ENCODE data around the gene PADI1. TPM values are rescaled to one million over a fixed set of nuclear protein-coding genes. Genes with fewer than 3 reads are reported as not detected.
A peak's percentile ranks its signal among the peaks of the same experiment; 100 is the strongest.

The PADI1 gene
- total RNA-seq, 4 donors from 2014 or later = not detected

- Histone ChIP-seq H3K4me1 (no peaks in the 10 kb centered on the region), H3K4me3 (no peak overlapping the region), H3K9me3 (no peaks in the 10 kb centered on the region), H3K27ac (no peak overlapping the region), H3K36me3 (no peaks in the 10 kb centered on the region), H3K27me3 (no peaks in the 10 kb centered on the region)
- TF ChIP-seq CTCF (IDR thresholded peaks at IDR 0.05) = no peak
- no peak for TF ChIP-seq POLR2A (IDR thresholded peaks at IDR 0.05)
- peak in 1 of 3 donors; percentile 68 for DNase-seq
Measured at GRCh38 chr1:17176306-17177061, 28.4 kb upstream of the PADI1 start.

GRCh38 chr1:17177651-17178050, 27.3 kb upstream of the PADI1 start:
- Histone ChIP-seq H3K9me3 (no peaks in the 10 kb centered on the region), H3K27me3 (no peaks in the 10 kb centered on the region), H3K4me1 (no peaks in the 10 kb centered on the region), H3K27ac (no peak overlapping the region), H3K4me3 (no peak overlapping the region), H3K36me3 (no peaks in the 10 kb centered on the region)
- TF ChIP-seq POLR2A (IDR thresholded peaks at IDR 0.05) (no peak), CTCF (IDR thresholded peaks at IDR 0.05) (no peak)
- no peak for DNase-seq

GRCh38 chr1:17181781-17182464, 23.0 kb upstream of the PADI1 start:
- H3K4me3 ChIP-seq = no peak overlapping the region
- H3K27me3 ChIP-seq = no peaks in the 10 kb centered on the region
- H3K27ac ChIP-seq = no peak overlapping the region
- H3K9me3 ChIP-seq = no peaks in the 10 kb centered on the region
- no peaks in the 10 kb centered on the region for H3K4me1 ChIP-seq
- no peaks in the 10 kb centered on the region for H3K36me3 ChIP-seq
- TF ChIP-seq POLR2A (IDR thresholded peaks at IDR 0.05) = no peak
- no peak for TF ChIP-seq CTCF (IDR thresholded peaks at IDR 0.05)
- peak in 1 of 3 donors; percentile 28 for DNase-seq

- no peak for TF ChIP-seq CTCF (IDR thresholded peaks at IDR 0.05)
- TF ChIP-seq POLR2A (IDR thresholded peaks at IDR 0.05) = no peak
- Histone ChIP-seq H3K27ac (no peak overlapping the region), H3K9me3 (no peaks in the 10 kb centered on the region), H3K27me3 (no peaks in the 10 kb centered on the region), H3K36me3 (no peaks in the 10 kb centered on the region), H3K4me3 (no peak overlapping the region), H3K4me1 (no peaks in the 10 kb centered on the region)
- DNase-seq = no peak
Measured at GRCh38 chr1:17183388-17184160, 21.4 kb upstream of the PADI1 start.

- no peak overlapping the region for H3K27ac ChIP-seq
- no peaks in the 10 kb centered on the region for H3K27me3 ChIP-seq
- H3K4me1 ChIP-seq = no peaks in the 10 kb centered on the region
- H3K36me3 ChIP-seq = no peaks in the 10 kb centered on the region
- no peak overlapping the region for H3K4me3 ChIP-seq
- DNase-seq = no peak
- no peaks in the 10 kb centered on the region for H3K9me3 ChIP-seq
- TF ChIP-seq CTCF (IDR thresholded peaks at IDR 0.05) (no peak), POLR2A (IDR thresholded peaks at IDR 0.05) (no peak)
Measured at GRCh38 chr1:17184161-17184665, 20.7 kb upstream of the PADI1 start.
